ENCODE results near the gene SLC29A4.

DNA sequence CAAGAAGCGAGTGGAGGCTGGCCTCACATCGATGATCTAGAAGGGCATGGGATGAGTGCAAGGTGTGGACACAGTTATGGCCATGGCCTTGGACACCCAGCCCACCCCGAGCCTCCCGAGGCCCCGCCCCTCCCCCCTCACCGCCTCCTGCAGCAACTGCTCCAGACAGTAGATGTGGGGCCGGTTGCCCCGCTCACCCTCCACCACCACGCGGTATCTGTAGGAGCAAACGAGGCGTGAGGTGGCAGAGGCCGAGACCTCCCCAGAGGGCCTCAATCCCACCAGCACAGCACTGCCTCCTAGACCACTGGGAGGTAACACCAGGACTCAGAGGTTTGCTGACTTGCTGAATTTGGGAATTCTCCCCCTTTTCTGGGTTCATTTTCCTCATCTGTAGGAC, 37.6 kb downstream of the SLC29A4 start:
- TF ChIP-seq POLR2AphosphoS5 (IDR thresholded peaks at IDR 0.05; ENCODE audit: insufficient read depth, low read depth, low read length), result no peak
- TF ChIP-seq, protein P1, sequence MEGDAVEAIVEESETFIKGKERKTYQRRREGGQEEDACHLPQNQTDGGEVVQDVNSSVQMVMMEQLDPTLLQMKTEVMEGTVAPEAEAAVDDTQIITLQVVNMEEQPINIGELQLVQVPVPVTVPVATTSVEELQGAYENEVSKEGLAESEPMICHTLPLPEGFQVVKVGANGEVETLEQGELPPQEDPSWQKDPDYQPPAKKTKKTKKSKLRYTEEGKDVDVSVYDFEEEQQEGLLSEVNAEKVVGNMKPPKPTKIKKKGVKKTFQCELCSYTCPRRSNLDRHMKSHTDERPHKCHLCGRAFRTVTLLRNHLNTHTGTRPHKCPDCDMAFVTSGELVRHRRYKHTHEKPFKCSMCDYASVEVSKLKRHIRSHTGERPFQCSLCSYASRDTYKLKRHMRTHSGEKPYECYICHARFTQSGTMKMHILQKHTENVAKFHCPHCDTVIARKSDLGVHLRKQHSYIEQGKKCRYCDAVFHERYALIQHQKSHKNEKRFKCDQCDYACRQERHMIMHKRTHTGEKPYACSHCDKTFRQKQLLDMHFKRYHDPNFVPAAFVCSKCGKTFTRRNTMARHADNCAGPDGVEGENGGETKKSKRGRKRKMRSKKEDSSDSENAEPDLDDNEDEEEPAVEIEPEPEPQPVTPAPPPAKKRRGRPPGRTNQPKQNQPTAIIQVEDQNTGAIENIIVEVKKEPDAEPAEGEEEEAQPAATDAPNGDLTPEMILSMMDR (IDR thresholded peaks at IDR 0.05; ENCODE audit: extremely low read depth in 1 of 2, insufficient read depth in 1 of 2, low read depth in 1 of 2, low read length in 2 of 2), result no peak
- no peak for TF ChIP-seq MYC (IDR thresholded peaks at IDR 0.05; ENCODE audit: low read depth, low read length)
- no peak for TF ChIP-seq EZH2 (IDR thresholded peaks at IDR 0.05; ENCODE audit: borderline replicate concordance, low read depth, low read length, severe bottlenecking)
- TF ChIP-seq POLR2A (IDR thresholded peaks at IDR 0.05; ENCODE audit: low read depth, low read length), result no peak
- no peak for TF ChIP-seq JUN (IDR thresholded peaks at IDR 0.05; ENCODE audit: borderline replicate concordance, insufficient read depth, insufficient read length, low read depth)
- TF ChIP-seq, protein P2, sequence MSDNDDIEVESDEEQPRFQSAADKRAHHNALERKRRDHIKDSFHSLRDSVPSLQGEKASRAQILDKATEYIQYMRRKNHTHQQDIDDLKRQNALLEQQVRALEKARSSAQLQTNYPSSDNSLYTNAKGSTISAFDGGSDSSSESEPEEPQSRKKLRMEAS (IDR thresholded peaks at IDR 0.05; ENCODE audit: insufficient read depth, insufficient read length), result no peak

Measured in endothelial cell of umbilical vein (primary cell).